Activated CD4-positive, alpha-beta T cell treated with anti-CD3 and anti-CD28 coated beads for 24 hours (primary cell): Measurements from ENCODE around the gene TBCA.

ENCODE experiments used
- DNase-seq, 2 donors: peaks; one replicate each; pipeline ENCODE4 v3.0.0-alpha.2; 2020; ENCODE audit warnings: low read depth in 2 of 2

The TBCA gene

GRCh38 chr5:77775790-77776553 lies at the start of gene TBCA:
TSS of gene TBCA (minus strand) at chr5:77776339. CDS start at chr5:77776257, 82 bp downstream.
- peak; percentile 76 to 80 for DNase-seq

GRCh38 chr5:77824981-77825380 lies 48.8 kb upstream of the TBCA start:
- no peak for DNase-seq

- DNase-seq = no peak
Observed at GRCh38 chr5:77816686-77817085, 40.5 kb upstream of the TBCA start.

- no peak for DNase-seq
Observed at GRCh38 chr5:77812926-77813589, 36.9 kb upstream of the TBCA start.

GRCh38 chr5:77806213-77806843 lies 30.2 kb upstream of the TBCA start:
- no peak for DNase-seq

GRCh38 chr5:77798456-77798855 lies 22.3 kb upstream of the TBCA start:
- no peak for DNase-seq

- DNase-seq = no peak
Observed at GRCh38 chr5:77797136-77797535, 21.0 kb upstream of the TBCA start.

- DNase-seq = no peak
Observed at GRCh38 chr5:77795846-77796245, 19.7 kb upstream of the TBCA start.

- DNase-seq = no peak
Observed at GRCh38 chr5:77795268-77795667, 19.1 kb upstream of the TBCA start.

GRCh38 chr5:77791926-77792325 lies 15.8 kb upstream of the TBCA start:
- no peak for DNase-seq

GRCh38 chr5:77791356-77791755 lies 15.2 kb upstream of the TBCA start:
- no peak for DNase-seq

GRCh38 chr5:77785229-77785628 lies 9.1 kb upstream of the TBCA start:
- no peak for DNase-seq

- DNase-seq = no peak
Observed at GRCh38 chr5:77784735-77785134, 8.6 kb upstream of the TBCA start.

GRCh38 chr5:77781076-77781475 lies 4.9 kb upstream of the TBCA start:
- DNase-seq = no peak

GRCh38 chr5:77778881-77779438 lies 2.8 kb upstream of the TBCA start:
- no peak for DNase-seq

- DNase-seq = no peak
Observed at GRCh38 chr5:77778398-77778797, 2.3 kb upstream of the TBCA start.

GRCh38 chr5:77777911-77778310 lies 1.8 kb upstream of the TBCA start:
- DNase-seq = no peak

GRCh38 chr5:77777281-77777892 lies 1.2 kb upstream of the TBCA start:
- no peak for DNase-seq

GRCh38 chr5:77776554-77777206 lies 541 bp upstream of the TBCA start:
- DNase-seq = no peak

- no peak for DNase-seq
Observed at GRCh38 chr5:77774981-77775789, 954 bp downstream of the TBCA start.
